Stimulated activated naive CD4-positive, alpha-beta T cell (primary cell): ENCODE data around the gene BLTP1.

Experiments
- DNase-seq, 6 experiments: peaks; one replicate each; lab custom pipeline; 2025; lab: John Stamatoyannopoulos, UW

BLTP1 gene

GRCh38 chr4:122167369-122167768 lies 15.2 kb downstream of the BLTP1 start:
- no peak for DNase-seq

GRCh38 chr4:122170775-122171174 lies 18.6 kb downstream of the BLTP1 start:
- DNase-seq: no peak

GRCh38 chr4:122171323-122171722 lies 19.2 kb downstream of the BLTP1 start:
- no peak for DNase-seq

GRCh38 chr4:122172266-122172665 lies 20.1 kb downstream of the BLTP1 start:
- no peak for DNase-seq

GRCh38 chr4:122178961-122179360 lies 26.8 kb downstream of the BLTP1 start:
- DNase-seq: no peak

GRCh38 chr4:122195718-122196117 lies 43.6 kb downstream of the BLTP1 start:
- DNase-seq: no peak
